GM06990 (cell line): ENCODE results near the gene TACSTD2.
"Not testable (repeated sequence)": the region's sequence is repeated elsewhere in the genome, so short reads cannot be mapped to it uniquely, and the experiment has no call there.

Experiments used
- DNase-seq: peaks from one replicate; pipeline ENCODE4 v3.0.0-alpha.2; 2011; ENCODE audit not compliant: insufficient read length; ENCODE audit errors: extremely low read depth
- H3K27me3 ChIP-seq: replicated peaks from 2 replicates; pipeline ENCODE4 v1.6.0; 2011; ENCODE audit warnings: low read length; ENCODE audit not compliant: control insufficient read depth, insufficient read depth
- H3K36me3 ChIP-seq: 2 replicates; pipeline ENCODE4 v1.5.1; 2011; ENCODE audit warnings: low read length; ENCODE audit not compliant: control insufficient read depth, insufficient read depth
- H3K4me3 ChIP-seq: replicated peaks from 2 replicates; pipeline ENCODE4 v1.5.1; 2011; ENCODE audit warnings: low read depth, mild to moderate bottlenecking, control low read depth, low read length
- CTCF ChIP-seq: IDR thresholded peaks from 2 replicates; pipeline ENCODE4 v1.5.1; 2011; ENCODE audit warnings: low read length, control low read depth, mild to moderate bottlenecking, inconsistent platforms; ENCODE audit not compliant: insufficient read depth, poor library complexity, severe bottlenecking

Gene TACSTD2

GRCh38 chr1:58570817-58571216 is 6.2 kb downstream of the TACSTD2 start:
- no peaks in the 10 kb centered on the region for H3K36me3 ChIP-seq
- no peaks in the 10 kb centered on the region; the same call in 1 of the 2 replicates for H3K27me3 ChIP-seq
- TF ChIP-seq CTCF: no peak
- no peak for DNase-seq
- H3K4me3 ChIP-seq: no peak overlapping the region

GRCh38 chr1:58570094-58570493 is 7.0 kb downstream of the TACSTD2 start:
- TF ChIP-seq CTCF: no peak
- Histone ChIP-seq H3K27me3 (no peaks in the 10 kb centered on the region; the same call in 1 of the 2 replicates), H3K4me3 (no peak overlapping the region), H3K36me3 (no peaks in the 10 kb centered on the region)
- DNase-seq: no peak

GRCh38 chr1:58568911-58569310 is 8.1 kb downstream of the TACSTD2 start:
- DNase-seq: no peak
- no peaks in the 10 kb centered on the region; the same call in 1 of the 2 replicates for H3K27me3 ChIP-seq
- H3K4me3 ChIP-seq: no peak overlapping the region
- no peak for TF ChIP-seq CTCF
- H3K36me3 ChIP-seq: no peaks in the 10 kb centered on the region

GRCh38 chr1:58568271-58568860 is 8.7 kb downstream of the TACSTD2 start:
- no peak for TF ChIP-seq CTCF
- no peak for DNase-seq
- Histone ChIP-seq H3K27me3 (no peaks in the 10 kb centered on the region; the same call in 1 of the 2 replicates), H3K36me3 (no peaks in the 10 kb centered on the region), H3K4me3 (no peak overlapping the region)

GRCh38 chr1:58566339-58566738 is 10.7 kb downstream of the TACSTD2 start:
- DNase-seq: no peak
- H3K36me3 ChIP-seq: no peaks in the 10 kb centered on the region
- H3K4me3 ChIP-seq: no peak overlapping the region
- no peak for TF ChIP-seq CTCF
- no peaks in the 10 kb centered on the region; the same call in 1 of the 2 replicates for H3K27me3 ChIP-seq

- DNase-seq, H3K27me3 ChIP-seq, H3K4me3 ChIP-seq, H3K36me3 ChIP-seq: not testable (repeated sequence)
Observed at GRCh38 chr1:58563715-58564114, 13.3 kb downstream of the TACSTD2 start.
